H1 (cell line): Measurements from ENCODE around the gene GPR65. TPM values are rescaled to one million over a fixed set of nuclear protein-coding genes. Genes with fewer than 3 reads are reported as not detected.
A peak's percentile ranks its signal among the peaks of the same experiment; 100 is the strongest.

Experiments
- CTCF ChIA-PET: fragments of 300-600 bp; sonication (Branson Sonifier 250); formaldehyde crosslinking; loops from one replicate; lab custom pipeline; 2021; ENCODE audit not compliant: partially characterized antibody; lab: Charles Lee
- POLR2A ChIA-PET: fragments of 300-600 bp; sonication (Branson Sonifier 250); formaldehyde crosslinking; loops from one replicate; lab custom pipeline; 2021; ENCODE audit warnings: inconsistent platforms; ENCODE audit not compliant: partially characterized antibody; lab: Charles Lee
- DNase-seq, 2 experiments: peaks; one replicate each; pipeline versions ENCODE4 v3.0.0 to v3.0.0-alpha.2; 2010 to 2022; ENCODE audit warnings: low spot score in 2 of 2, low read depth in 1 of 2, mixed read lengths in 1 of 2
- FAIRE-seq: peaks from 2 replicates; lab custom pipeline; 2011; peaks lifted over from hg19 to GRCh38; lab: Jason Lieb, UNC
- H2AFZ ChIP-seq: 2 replicates; pipeline ENCODE4 v1.8.1; 2012; ENCODE audit warnings: low read length, inconsistent platforms
- H2AK5ac ChIP-seq: 2 replicates; pipeline ENCODE4 v1.6.1; 2013; ENCODE audit warnings: low read depth, low read length
- H2BK120ac ChIP-seq: replicated peaks from 2 replicates; pipeline ENCODE3; 2013; ENCODE audit warnings: low read depth, low read length, inconsistent platforms
- H2BK12ac ChIP-seq: 2 replicates; pipeline ENCODE4 v1.6.1; 2013; ENCODE audit warnings: low read depth, low read length
- H2BK15ac ChIP-seq: 2 replicates; pipeline ENCODE4 v1.6.1; 2013; ENCODE audit warnings: low read length
- H2BK20ac ChIP-seq: 2 replicates; pipeline ENCODE4 v1.6.1; 2013; ENCODE audit warnings: low read length
- H2BK5ac ChIP-seq: 2 replicates; pipeline ENCODE4 v1.6.1; 2013; ENCODE audit warnings: low read depth, low read length
- H3K14ac ChIP-seq: 2 replicates; pipeline ENCODE4 v1.6.1; 2013; ENCODE audit warnings: inconsistent platforms; ENCODE audit not compliant: insufficient read length
- H3K18ac ChIP-seq: 2 replicates; pipeline ENCODE4 v1.6.1; 2013; ENCODE audit warnings: low read length; ENCODE audit errors: extremely low read depth
- H3K23ac ChIP-seq: 2 replicates; pipeline ENCODE4 v1.6.1; 2013; ENCODE audit warnings: inconsistent platforms; ENCODE audit not compliant: insufficient read length
- H3K23me2 ChIP-seq: 2 replicates; pipeline ENCODE4 v1.6.1; 2013; ENCODE audit warnings: low read depth, low read length
- H3K27ac ChIP-seq: 2 replicates; pipeline ENCODE4 v1.6.1; 2011; ENCODE audit warnings: low read depth, low read length, inconsistent platforms
- H3K27me3 ChIP-seq, 4 experiments: replicated peaks in 1 of 4; 1 replicate in 1 of 4; 2 replicates in 3 of 4; pipeline versions ENCODE4 v1.6.1 to v1.8.1; 2011 to 2013; ENCODE audit warnings: low read length in 3 of 4, mild to moderate bottlenecking in 3 of 4, inconsistent platforms in 2 of 4, mixed read lengths in 2 of 4, moderate library complexity in 1 of 4; ENCODE audit not compliant: control insufficient read depth in 3 of 4, insufficient read depth in 3 of 4; ENCODE audit errors: extremely low read depth in 1 of 4
- H3K36me3 ChIP-seq, 4 experiments: 2 replicates each; pipeline versions ENCODE4 v1.6.1 to v1.8.1; 2011 to 2013; ENCODE audit warnings: mild to moderate bottlenecking in 4 of 4, low read length in 3 of 4, moderate library complexity in 2 of 4, control low read depth in 1 of 4, inconsistent platforms in 1 of 4; ENCODE audit not compliant: insufficient read depth in 4 of 4, control insufficient read depth in 2 of 4
- H3K4ac ChIP-seq: replicated peaks from 2 replicates; pipeline ENCODE3; 2013; ENCODE audit warnings: low read length, low read depth, mixed read lengths, inconsistent platforms; ENCODE audit not compliant: insufficient read length
- H3K4me1 ChIP-seq, 4 experiments: replicated peaks in 1 of 4; 1 replicate in 1 of 4; 2 replicates in 3 of 4; pipeline versions ENCODE4 v1.6.1 to v1.8.1; 2011 to 2013; ENCODE audit warnings: low read length in 3 of 4, inconsistent platforms in 2 of 4, mixed read lengths in 1 of 4; ENCODE audit not compliant: insufficient read depth in 4 of 4, control insufficient read depth in 3 of 4
- H3K4me2 ChIP-seq, 2 experiments: 2 replicates each; pipeline versions ENCODE4 v1.6.1 to v1.8.1; 2011 to 2013; ENCODE audit warnings: low read depth in 2 of 2, low read length in 2 of 2, control low read depth in 1 of 2, inconsistent platforms in 1 of 2, mild to moderate bottlenecking in 1 of 2; ENCODE audit not compliant: insufficient read depth in 1 of 2
- H3K4me3 ChIP-seq, 4 experiments: fragments of 200-600, 300-600 bp in 1 of 4; sonication (generic), shearing (Covaris generic), sonication (Bioruptor Twin) in 1 of 4; 2 replicates each; pipeline versions ENCODE4 v1.5.1 to v1.8.1; 2011 to 2016; ENCODE audit warnings: low read length in 4 of 4, low read depth in 3 of 4, control low read depth in 2 of 4, inconsistent platforms in 2 of 4, mild to moderate bottlenecking in 2 of 4, mixed read lengths in 1 of 4, moderate library complexity in 1 of 4; ENCODE audit not compliant: insufficient read depth in 2 of 4; ENCODE audit errors: extremely low read depth in 1 of 4
- H3K56ac ChIP-seq: replicated peaks from 2 replicates; pipeline ENCODE3; 2013; ENCODE audit warnings: low read depth, mild to moderate bottlenecking, mixed read lengths, low read length, inconsistent platforms; ENCODE audit not compliant: insufficient read length
- H3K79me1 ChIP-seq: 2 replicates; pipeline ENCODE4 v1.6.1; 2013; ENCODE audit warnings: low read depth, low read length, control low read depth
- H3K79me2 ChIP-seq, 2 experiments: 2 replicates each; pipeline versions ENCODE4 v1.6.1 to v1.8.1; 2012 to 2013; ENCODE audit warnings: low read length in 2 of 2, mild to moderate bottlenecking in 2 of 2, inconsistent platforms in 1 of 2; ENCODE audit not compliant: insufficient read depth in 2 of 2, control insufficient read depth in 1 of 2
- H3K9ac ChIP-seq, 4 experiments: replicated peaks in 1 of 4; 1 replicate in 1 of 4; 2 replicates in 3 of 4; pipeline versions ENCODE4 v1.6.1 to v1.8.1; 2011 to 2013; ENCODE audit warnings: low read depth in 3 of 4, low read length in 3 of 4, control low read depth in 2 of 4, mild to moderate bottlenecking in 2 of 4, moderate library complexity in 2 of 4, inconsistent platforms in 1 of 4; ENCODE audit errors: extremely low read depth in 1 of 4
- H3K9me3 ChIP-seq, 2 experiments: 2 replicates each; pipeline versions ENCODE4 v1.6.1 to v1.8.1; 2012 to 2013; ENCODE audit warnings: mild to moderate bottlenecking in 2 of 2, moderate library complexity in 2 of 2, control low read depth in 1 of 2, inconsistent platforms in 1 of 2, low read depth in 1 of 2, low read length in 1 of 2, mixed read lengths in 1 of 2; ENCODE audit not compliant: insufficient read depth in 2 of 2
- H4K20me1 ChIP-seq, 2 experiments: replicated peaks in 1 of 2; 2 replicates each; pipeline versions ENCODE3 to v1.8.1; 2011 to 2013; ENCODE audit warnings: inconsistent platforms in 2 of 2, low read length in 2 of 2, mild to moderate bottlenecking in 1 of 2; ENCODE audit not compliant: insufficient read depth in 2 of 2, control insufficient read depth in 1 of 2
- H4K5ac ChIP-seq: 2 replicates; pipeline ENCODE4 v1.6.1; 2013; ENCODE audit warnings: low read length, low read depth, mixed read lengths, inconsistent platforms; ENCODE audit not compliant: insufficient read length
- H4K8ac ChIP-seq: 2 replicates; pipeline ENCODE4 v1.8.0; 2013; ENCODE audit warnings: mild to moderate bottlenecking, moderate library complexity, low read length, inconsistent platforms; ENCODE audit not compliant: insufficient read depth; ENCODE audit errors: extremely low read depth
- H4K91ac ChIP-seq: replicated peaks from 2 replicates; pipeline ENCODE3; 2013; ENCODE audit warnings: low read length, mixed read lengths, inconsistent platforms; ENCODE audit not compliant: insufficient read length
- WGBS, 2 experiments: shearing (Covaris generic) in 1 of 2; methylation state at CpG; one replicate each; pipeline versions ENCODE4 v1.1.6 to v1.1.7; 2013 to 2015; ENCODE audit warnings: low lambda C conversion rate in 2 of 2, mixed read lengths in 2 of 2, inconsistent platforms in 1 of 2, low coverage in 1 of 2, missing lambda C conversion rate in 1 of 2; ENCODE audit not compliant: insufficient replicate concordance in 2 of 2, insufficient coverage in 1 of 2, insufficient read length in 1 of 2; ENCODE audit errors: extremely low coverage in 1 of 2, missing lambda C conversion rate in 1 of 2; 5-methylcytosine and 5-hydroxymethylcytosine counted together
- polyA plus RNA-seq, 7 experiments: library from polyadenylated mRNA; depleted of rRNA in 3 of 7; stranded (reverse) in 5 of 7; unstranded in 2 of 7; fragments of >200 nt in 5 of 7; fragments of 200-250 nt in 2 of 7; gene quantifications; 1 replicate in 5 of 7; 2 replicates in 1 of 7; 4 replicates in 1 of 7; pipeline versions ENCODE4 v1.2.1 to v1.2.3, GENCODE V29; 2011 to 2013; ENCODE audit warnings: missing spikeins in 2 of 7, mixed read lengths in 2 of 7
- total RNA-seq: library from RNA; stranded (reverse); fragmentation: NEBNext Ultra II Directional; extraction: Animal tissue kit (Norgen Biotek cat#: 25700); gene quantifications from 2 replicates; pipeline ENCODE4 v1.2.1, GENCODE V29; 2021

The GPR65 gene
- total and polyA plus RNA-seq, 2 of the 8 experiments (the other 6 are each of a cell fraction or from before 2014, with no cell fraction given): not detected

DNA sequence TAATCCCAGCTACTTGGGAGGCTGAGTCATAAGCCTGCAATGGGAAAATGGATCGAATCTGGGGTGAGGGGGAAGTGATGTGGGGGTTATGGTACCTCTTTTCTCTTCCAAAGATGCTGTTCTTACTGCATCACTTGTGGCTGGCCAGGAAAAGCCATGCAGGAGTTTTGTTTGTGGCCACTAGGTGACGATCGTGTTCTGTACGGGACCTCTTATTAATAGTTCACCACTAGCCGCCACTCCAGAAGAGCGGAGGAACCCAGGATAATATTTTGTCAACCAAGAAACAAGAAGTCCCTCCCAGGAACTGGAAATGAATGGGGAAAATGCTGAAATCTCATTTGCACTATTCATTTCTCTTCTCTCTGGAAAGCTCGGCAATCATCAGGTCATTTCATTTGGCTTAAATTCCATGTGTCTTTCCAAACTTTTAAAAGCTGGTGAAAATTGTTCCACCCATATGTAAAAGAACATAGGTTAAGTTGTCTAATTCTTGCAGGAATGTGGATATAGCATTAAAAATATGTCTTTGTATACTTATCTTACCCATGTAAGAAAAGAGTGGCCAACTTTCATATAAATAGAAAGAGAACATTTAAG, 8.9 kb downstream of the GPR65 start:
- H3K4ac ChIP-seq: no peak overlapping the region
- H4K5ac ChIP-seq: no peak overlapping the region
- no peak overlapping the region for H3K14ac ChIP-seq
- no peaks in the 10 kb centered on the region for H3K27me3 ChIP-seq
- no peak overlapping the region for H4K91ac ChIP-seq
- no peak overlapping the region for H2BK5ac ChIP-seq
- H3K9ac ChIP-seq: no peak overlapping the region
- no peak overlapping the region for H3K4me3 ChIP-seq
- H3K56ac ChIP-seq: no peak overlapping the region
- no peak overlapping the region for H2BK20ac ChIP-seq
- no peaks in the 10 kb centered on the region for H3K23me2 ChIP-seq
- no peak overlapping the region for H3K23ac ChIP-seq
- no peaks in the 10 kb centered on the region for H3K79me1 ChIP-seq
- H3K9me3 ChIP-seq: no peaks in the 10 kb centered on the region
- no peak overlapping the region for H2BK15ac ChIP-seq
- ChIA-PET CTCF (interaction anchor here (0.6 to 8.7 kb wide), 43 partner anchors 9 to 571 kb away, joined by 3 to 79 read pairs (median 4); no protein-coding TSS in a partner anchor), POLR2A (no interaction called here)
- DNase-seq (peak in 1 of 2 experiments; percentile 69), FAIRE-seq (peak; percentile 87)
- no peak overlapping the region for H2BK12ac ChIP-seq
- no peak overlapping the region for H2AK5ac ChIP-seq
- 25% methylated on average over 7 of the region's 7 CpGs; no CpG with 5 or more reads in 1 of the 2 experiments for WGBS, 2 experiments
- H4K20me1 ChIP-seq: no peaks in the 10 kb centered on the region
- no peaks in the 10 kb centered on the region for H3K36me3 ChIP-seq
- no peak overlapping the region for H3K18ac ChIP-seq
- H3K79me2 ChIP-seq: no peaks in the 10 kb centered on the region
- no peak overlapping the region for H4K8ac ChIP-seq
- H3K4me2 ChIP-seq: no peak overlapping the region
- no peak overlapping the region for H2BK120ac ChIP-seq
- no peak overlapping the region for H2AFZ ChIP-seq
- H3K4me1 ChIP-seq: peaks cover 0 to 3% (median 0%) of the 10 kb centered on the region in 4 experiments; a peak in 1 of 7 replicates
- H3K27ac ChIP-seq: no peak overlapping the region
